Stimulated activated CD8-positive, alpha-beta memory T cell treated with anti-CD3 and anti-CD28 coated beads, Interleukin-12 subunit alpha, Interleukin-12 subunit beta, amount 100 ng/mL, for 1 hour (primary cell): ENCODE results near the gene AGPS.
"Not testable (repeated sequence)": the region's sequence is repeated elsewhere in the genome, so short reads cannot be mapped to it uniquely, and the experiment has no call there.

ENCODE experiments used
- DNase-seq: peaks from one replicate; pipeline ENCODE4 v3.0.0-alpha.2; 2020; ENCODE audit warnings: low read depth

The AGPS gene

GRCh38 chr2:177422271-177422670 is 29.7 kb downstream of the AGPS start:
- no peak for DNase-seq

- not testable (repeated sequence) for DNase-seq
Measured at GRCh38 chr2:177424120-177424519, 31.5 kb downstream of the AGPS start.

GRCh38 chr2:177424620-177425019 is 32.0 kb downstream of the AGPS start:
- not testable (repeated sequence) for DNase-seq

GRCh38 chr2:177427316-177427715 is 34.7 kb downstream of the AGPS start:
- no peak for DNase-seq

GRCh38 chr2:177427936-177428335 is 35.4 kb downstream of the AGPS start:
- not testable (repeated sequence) for DNase-seq

GRCh38 chr2:177429688-177430325 is 37.2 kb downstream of the AGPS start:
- no peak for DNase-seq

- no peak for DNase-seq
Measured at GRCh38 chr2:177430411-177430810, 37.8 kb downstream of the AGPS start.

GRCh38 chr2:177431111-177431725 is 38.6 kb downstream of the AGPS start:
- not testable (repeated sequence) for DNase-seq

- DNase-seq = no peak
Measured at GRCh38 chr2:177432703-177433102, 40.1 kb downstream of the AGPS start.

- no peak for DNase-seq
Measured at GRCh38 chr2:177433402-177433801, 40.8 kb downstream of the AGPS start.

- DNase-seq = no peak
Measured at GRCh38 chr2:177434475-177434874, 41.9 kb downstream of the AGPS start.

GRCh38 chr2:177445200-177445599 is 52.6 kb downstream of the AGPS start:
- DNase-seq = no peak

GRCh38 chr2:177448031-177448430 is 55.5 kb downstream of the AGPS start:
- no peak for DNase-seq

GRCh38 chr2:177449159-177449558 is 56.6 kb downstream of the AGPS start:
- no peak for DNase-seq

GRCh38 chr2:177455187-177455586 is 62.6 kb downstream of the AGPS start:
- no peak for DNase-seq

GRCh38 chr2:177459756-177460155 is 67.2 kb downstream of the AGPS start:
- DNase-seq = not testable (repeated sequence)

- no peak for DNase-seq
Measured at GRCh38 chr2:177460973-177461585, 68.5 kb downstream of the AGPS start.

GRCh38 chr2:177464549-177464948 is 72.0 kb downstream of the AGPS start:
- no peak for DNase-seq

- no peak for DNase-seq
Measured at GRCh38 chr2:177465400-177466138, 73.0 kb downstream of the AGPS start.

- DNase-seq = no peak
Measured at GRCh38 chr2:177466337-177467195, 74.0 kb downstream of the AGPS start.

- no peak for DNase-seq
Measured at GRCh38 chr2:177467646-177468045, 75.1 kb downstream of the AGPS start.

GRCh38 chr2:177471990-177472389 is 79.4 kb downstream of the AGPS start:
- DNase-seq = no peak
